Activated effector memory CD4-positive, alpha-beta T cell treated with Interleukin-2 at 50 U/mL for 16 hours (primary cell): ENCODE measurements around the gene NR1I2.

Experiments
- DNase-seq: peaks from one replicate; pipeline ENCODE4 v3.0.0-alpha.2; 2020

Gene NR1I2

DNA sequence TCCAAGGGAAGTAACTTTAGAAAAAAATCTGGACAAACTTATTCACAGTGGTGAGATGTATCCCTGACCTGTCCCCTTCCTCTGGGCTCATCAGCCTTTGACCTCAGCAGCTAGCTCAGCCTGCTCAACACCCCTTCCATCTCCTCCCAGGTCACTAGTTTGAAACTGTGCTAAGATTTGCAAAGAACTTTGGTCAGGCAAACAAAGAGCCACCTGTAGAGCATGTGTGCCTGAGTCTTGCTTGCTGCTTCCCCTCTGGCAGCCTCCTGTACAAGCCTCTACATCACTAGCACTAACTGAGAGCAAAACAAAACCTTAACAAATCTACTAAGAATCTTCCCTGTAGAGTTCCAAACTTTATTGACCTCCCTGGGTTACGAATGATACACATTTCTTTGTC is 43.9 kb downstream of the NR1I2 start:
- DNase-seq: no peak

DNA sequence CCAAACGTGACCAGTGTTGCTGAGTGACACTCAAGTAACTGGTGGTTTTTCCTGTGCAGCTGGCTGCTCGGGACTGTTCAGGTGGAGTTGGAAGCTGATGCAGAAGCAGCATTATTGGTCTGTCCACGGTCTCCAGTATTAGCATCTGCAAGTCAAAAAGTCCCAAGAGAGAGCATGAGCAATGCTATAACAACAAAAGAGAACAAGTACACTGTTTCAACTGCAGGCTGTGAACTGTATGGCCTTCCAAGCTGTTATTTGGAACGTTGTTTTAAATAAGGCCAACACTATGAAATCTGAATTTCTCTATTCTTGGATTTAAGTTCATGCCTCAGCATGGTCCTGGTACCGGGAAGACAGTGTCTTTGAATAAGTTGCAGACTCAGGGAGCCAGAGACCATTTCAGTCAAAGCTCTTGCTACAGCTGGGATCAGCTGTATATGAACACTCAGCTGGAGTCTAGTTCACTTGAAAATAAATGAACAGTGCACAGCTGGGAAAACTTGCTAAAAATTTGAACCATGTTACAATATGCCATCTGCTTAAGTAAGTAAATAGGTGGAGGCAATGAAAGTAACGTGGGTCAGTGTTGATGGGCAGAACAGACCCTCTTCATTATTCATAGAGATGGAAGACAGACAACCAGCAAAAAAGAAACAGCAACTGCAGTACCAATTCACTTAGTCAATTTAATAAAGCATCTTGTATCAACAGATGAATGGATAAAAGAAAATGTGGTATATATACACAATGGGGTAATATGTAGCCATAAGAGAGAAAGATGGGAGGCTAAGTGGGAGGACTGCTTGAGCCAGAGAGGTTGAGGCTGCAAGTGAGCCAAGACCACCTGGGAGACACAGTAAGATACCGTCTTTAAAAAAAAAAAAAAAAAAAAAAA is 45.1 kb downstream of the NR1I2 start:
- DNase-seq: no peak

DNA sequence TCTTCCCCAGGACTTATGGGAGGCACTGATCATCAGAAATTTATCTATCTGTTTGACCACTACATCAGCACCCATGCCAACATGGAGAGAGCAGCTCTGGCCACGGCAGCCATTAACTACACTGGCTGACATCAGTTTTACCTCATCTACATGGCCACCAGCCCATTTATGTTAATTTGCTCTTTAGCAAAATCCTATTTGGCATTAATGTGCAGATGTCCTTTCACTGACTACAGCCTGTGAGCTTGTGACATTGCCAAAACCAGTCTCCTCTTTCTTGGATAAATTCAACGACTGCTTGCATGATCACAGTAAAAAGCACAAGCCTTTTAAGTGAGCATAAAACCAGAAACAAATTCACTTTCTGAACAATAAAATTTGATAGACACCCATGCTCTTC is 47.5 kb downstream of the NR1I2 start:
- DNase-seq: no peak

GRCh38 chr3:119831022-119831421 is 49.1 kb downstream of the NR1I2 start:
- DNase-seq: no peak

DNA sequence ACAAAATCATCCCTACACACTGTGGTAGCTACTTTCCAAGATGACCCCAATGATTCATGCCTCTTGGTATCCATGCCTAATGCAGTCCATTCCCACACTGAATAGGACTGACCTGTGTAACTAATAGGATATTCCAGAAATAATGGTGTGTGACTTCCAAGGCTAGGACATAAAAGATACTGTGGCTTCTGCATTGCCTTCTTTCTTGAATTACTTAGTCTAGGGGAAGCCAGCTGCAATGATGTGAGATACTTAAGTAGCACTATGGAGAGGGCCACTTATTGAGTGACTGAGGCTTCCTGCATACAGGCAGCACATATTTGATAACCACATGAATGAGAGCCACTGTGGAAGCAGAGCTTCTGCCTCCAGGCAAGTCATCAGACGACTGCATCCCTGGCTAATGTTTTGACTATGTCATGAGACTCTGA is 50.1 kb downstream of the NR1I2 start:
- no peak for DNase-seq

- DNase-seq: no peak
Observed at GRCh38 chr3:119834754-119835370, 53.0 kb downstream of the NR1I2 start.

- no peak for DNase-seq
Observed at GRCh38 chr3:119835556-119835955, 53.7 kb downstream of the NR1I2 start.

GRCh38 chr3:119841808-119842471 is 60.0 kb downstream of the NR1I2 start:
- no peak for DNase-seq

GRCh38 chr3:119849126-119849525 is 67.2 kb downstream of the NR1I2 start:
- DNase-seq: no peak

- DNase-seq: no peak
Observed at GRCh38 chr3:119856695-119857094, 74.8 kb downstream of the NR1I2 start.

GRCh38 chr3:119858957-119859356 is 77.1 kb downstream of the NR1I2 start:
- no peak for DNase-seq

DNA sequence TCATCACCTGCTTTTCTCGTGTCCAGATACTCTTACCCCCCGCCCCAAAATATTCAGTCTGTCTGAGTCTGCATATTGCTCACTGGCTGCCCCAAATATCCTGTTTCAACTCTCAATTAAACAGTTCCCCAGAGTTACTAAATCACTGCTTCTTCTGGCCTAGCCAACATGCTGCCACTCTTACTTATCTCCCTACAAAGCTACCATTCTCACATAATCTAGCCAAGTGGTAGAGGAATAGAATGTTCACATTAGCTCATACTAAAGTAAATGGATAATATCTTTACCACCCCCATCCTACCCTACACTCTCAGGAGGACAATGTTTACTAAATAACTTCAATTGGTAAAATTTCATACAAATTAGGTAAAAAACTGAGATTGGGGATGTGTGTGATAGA is 77.8 kb downstream of the NR1I2 start:
- DNase-seq: no peak

- DNase-seq: no peak
Observed at GRCh38 chr3:119861681-119862080, 79.8 kb downstream of the NR1I2 start.

GRCh38 chr3:119862616-119863015 is 80.7 kb downstream of the NR1I2 start:
- no peak for DNase-seq

- DNase-seq: no peak
Observed at GRCh38 chr3:119864476-119864875, 82.6 kb downstream of the NR1I2 start.
